ENCODE measurements around the gene METTL16. TPM values are rescaled to one million over a fixed set of nuclear protein-coding genes. Genes with fewer than 3 reads are reported as not detected.
A peak's percentile ranks its signal among the peaks of the same experiment; 100 is the strongest.
"Not testable (repeated sequence)": the region's sequence is repeated elsewhere in the genome, so short reads cannot be mapped to it uniquely, and the experiment has no call there.

METTL16 gene
- 29.2 and 56.9 TPM in 2 replicates for total RNA-seq (2014; rRNA removed; shearing (Covaris generic))

GRCh38 chr17:2511462-2512369, at the start of gene METTL16:
METTL16 (minus strand) TSS chr17:2511888; CDS start chr17:2502331, 9,557 bp downstream.
- DNase-seq (ENCODE audit: low read depth): peak; percentile 99

GRCh38 chr17:2560658-2561057, 49.0 kb upstream of the METTL16 start:
- DNase-seq (ENCODE audit: low read depth): no peak

- DNase-seq (ENCODE audit: low read depth): no peak
These were observed 40.2 kb upstream of the METTL16 start for GRCh38 chr17:2551928-2552327.

GRCh38 chr17:2551493-2551892, 39.8 kb upstream of the METTL16 start:
- no peak for DNase-seq (ENCODE audit: low read depth)

- no peak for DNase-seq (ENCODE audit: low read depth)
These were observed 37.9 kb upstream of the METTL16 start for GRCh38 chr17:2549392-2550211.

GRCh38 chr17:2548026-2548425, 36.3 kb upstream of the METTL16 start:
- not testable (repeated sequence) for DNase-seq (ENCODE audit: low read depth)

GRCh38 chr17:2547176-2547575, 35.5 kb upstream of the METTL16 start:
- DNase-seq (ENCODE audit: low read depth): peak; percentile 54

- no peak for DNase-seq (ENCODE audit: low read depth)
These were observed 33.7 kb upstream of the METTL16 start for GRCh38 chr17:2545393-2545792.

- no peak for DNase-seq (ENCODE audit: low read depth)
These were observed 30.8 kb upstream of the METTL16 start for GRCh38 chr17:2542456-2542855.

- DNase-seq (ENCODE audit: low read depth): no peak
These were observed 30.4 kb upstream of the METTL16 start for GRCh38 chr17:2542056-2542455.

- not testable (repeated sequence) for DNase-seq (ENCODE audit: low read depth)
These were observed 25.9 kb upstream of the METTL16 start for GRCh38 chr17:2537579-2537978.

GRCh38 chr17:2532146-2532720, 20.5 kb upstream of the METTL16 start:
- DNase-seq (ENCODE audit: low read depth): no peak

- not testable (repeated sequence) for DNase-seq (ENCODE audit: low read depth)
These were observed 19.7 kb upstream of the METTL16 start for GRCh38 chr17:2531243-2531954.

- not testable (repeated sequence) for DNase-seq (ENCODE audit: low read depth)
These were observed 10.2 kb upstream of the METTL16 start for GRCh38 chr17:2521775-2522410.

GRCh38 chr17:2521257-2521656, 9.6 kb upstream of the METTL16 start:
- DNase-seq (ENCODE audit: low read depth): no peak

- no peak for DNase-seq (ENCODE audit: low read depth)
These were observed 5.9 kb upstream of the METTL16 start for GRCh38 chr17:2517539-2517938.

- DNase-seq (ENCODE audit: low read depth): no peak
These were observed 588 bp downstream of the METTL16 start for GRCh38 chr17:2511138-2511461.

- DNase-seq (ENCODE audit: low read depth): no peak
These were observed 1.1 kb downstream of the METTL16 start for GRCh38 chr17:2510559-2510958.

GRCh38 chr17:2508035-2508434, 3.7 kb downstream of the METTL16 start:
- DNase-seq (ENCODE audit: low read depth): no peak

GRCh38 chr17:2507015-2507414, 4.7 kb downstream of the METTL16 start:
- DNase-seq (ENCODE audit: low read depth): not testable (repeated sequence)

- no peak for DNase-seq (ENCODE audit: low read depth)
These were observed 8.1 kb downstream of the METTL16 start for GRCh38 chr17:2503627-2504026.
